ENCODE results near the gene PROK1.

The PROK1 gene

DNA sequence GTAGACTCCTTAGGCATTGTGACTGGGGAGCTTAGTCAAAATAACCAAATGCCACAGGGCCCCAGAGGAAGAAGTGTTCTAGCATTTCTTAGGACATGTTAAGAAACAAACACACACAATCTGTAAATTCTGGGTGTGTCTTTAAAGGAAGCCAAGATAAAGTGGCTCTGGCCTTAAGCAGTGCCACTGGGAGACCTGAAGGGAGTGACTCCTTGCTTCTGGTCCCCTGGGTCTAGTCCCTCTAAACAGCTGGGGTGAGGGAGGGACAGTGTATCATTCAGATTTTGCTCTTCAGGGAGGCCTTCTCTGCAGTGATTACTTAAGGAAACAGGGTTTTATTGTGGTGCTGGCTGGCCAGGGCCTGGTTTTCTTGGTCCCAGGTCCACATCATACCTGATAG is 9.1 kb upstream of the PROK1 start:
- no peak overlapping the region for H2AFZ ChIP-seq (ENCODE audit: low read length)
- DNase-seq (ENCODE audit: low spot score): no peak
- no peaks in the 10 kb centered on the region for H3K9me3 ChIP-seq (replicated peaks in 1 of 2; ENCODE audit: control insufficient read depth in 2 of 2, insufficient read depth in 1 of 2, low read depth in 1 of 2, low read length in 2 of 2)
- no peaks in the 10 kb centered on the region for H3K4me1 ChIP-seq (ENCODE audit: control insufficient read depth in 2 of 2, insufficient read depth in 1 of 2, low read depth in 1 of 2, low read length in 2 of 2)
- no peak overlapping the region for H3K27ac ChIP-seq (replicated peaks; ENCODE audit: low read length)
- no peak overlapping the region for H2BK120ac ChIP-seq (ENCODE audit: low read depth, low read length)
- no peak overlapping the region for H3K9ac ChIP-seq (ENCODE audit: low read depth, low read length, poor library complexity)
- H3K18ac ChIP-seq (ENCODE audit: low read length): no peak overlapping the region
- H2BK12ac ChIP-seq (ENCODE audit: low read length): no peak overlapping the region
- H3K4me2 ChIP-seq (ENCODE audit: insufficient read depth, low read length, poor library complexity, severe bottlenecking): no peak overlapping the region
- H2AK5ac ChIP-seq (ENCODE audit: low read depth, low read length): no peak overlapping the region
- no peak overlapping the region for H3K23ac ChIP-seq (ENCODE audit: low read depth, low read length, poor library complexity)
- no peak overlapping the region for H3K14ac ChIP-seq (ENCODE audit: low read length)
- H4K8ac ChIP-seq (ENCODE audit: low read depth, low read length): no peak overlapping the region
- H3K27me3 ChIP-seq (ENCODE audit: control insufficient read depth in 3 of 3, insufficient read depth in 3 of 3, low read depth in 1 of 3, low read length in 3 of 3): peaks cover 0 to 45% (median 0%) of the 10 kb centered on the region in 3 experiments
- no peak overlapping the region for H3K4ac ChIP-seq (ENCODE audit: low read length)
- H2BK15ac ChIP-seq (ENCODE audit: low read length): no peak overlapping the region
- H4K91ac ChIP-seq (ENCODE audit: low read depth, low read length, poor library complexity): no peak overlapping the region
- no peak overlapping the region for H2BK5ac ChIP-seq (ENCODE audit: low read length)
- no peak overlapping the region for H3K4me3 ChIP-seq (ENCODE audit: low read length in 2 of 2)
- H3K36me3 ChIP-seq (replicated peaks in 1 of 2; ENCODE audit: control insufficient read depth in 2 of 2, insufficient read depth in 2 of 2, low read length in 2 of 2): no peaks in the 10 kb centered on the region
- no peaks in the 10 kb centered on the region for H3K79me1 ChIP-seq (ENCODE audit: low read depth, low read length)

- H2BK5ac ChIP-seq (ENCODE audit: low read length): no peak overlapping the region
- H3K14ac ChIP-seq (ENCODE audit: low read length): no peak overlapping the region
- H2AK5ac ChIP-seq (ENCODE audit: low read depth, low read length): no peak overlapping the region
- no peak overlapping the region for H4K8ac ChIP-seq (ENCODE audit: low read depth, low read length)
- H3K9ac ChIP-seq (ENCODE audit: low read depth, low read length, poor library complexity): no peak overlapping the region
- H3K4ac ChIP-seq (ENCODE audit: low read length): no peak overlapping the region
- H2BK120ac ChIP-seq (ENCODE audit: low read depth, low read length): no peak overlapping the region
- H3K79me1 ChIP-seq (ENCODE audit: low read depth, low read length): no peaks in the 10 kb centered on the region
- H2BK12ac ChIP-seq (ENCODE audit: low read length): no peak overlapping the region
- H3K4me3 ChIP-seq (ENCODE audit: low read length in 2 of 2): no peak overlapping the region
- no peak overlapping the region for H3K4me2 ChIP-seq (ENCODE audit: insufficient read depth, low read length, poor library complexity, severe bottlenecking)
- H3K18ac ChIP-seq (ENCODE audit: low read length): no peak overlapping the region
- H3K9me3 ChIP-seq (replicated peaks in 1 of 2; ENCODE audit: control insufficient read depth in 2 of 2, insufficient read depth in 1 of 2, low read depth in 1 of 2, low read length in 2 of 2): no peaks in the 10 kb centered on the region
- no peak overlapping the region for H2BK15ac ChIP-seq (ENCODE audit: low read length)
- no peak overlapping the region for H4K91ac ChIP-seq (ENCODE audit: low read depth, low read length, poor library complexity)
- no peaks in the 10 kb centered on the region for H3K4me1 ChIP-seq (ENCODE audit: control insufficient read depth in 2 of 2, insufficient read depth in 1 of 2, low read depth in 1 of 2, low read length in 2 of 2)
- H3K36me3 ChIP-seq (replicated peaks in 1 of 2; ENCODE audit: control insufficient read depth in 2 of 2, insufficient read depth in 2 of 2, low read length in 2 of 2): no peaks in the 10 kb centered on the region
- H3K27me3 ChIP-seq (ENCODE audit: control insufficient read depth in 3 of 3, insufficient read depth in 3 of 3, low read depth in 1 of 3, low read length in 3 of 3): peaks cover 0 to 52% (median 0%) of the 10 kb centered on the region in 3 experiments
- no peak overlapping the region for H2AFZ ChIP-seq (ENCODE audit: low read length)
- DNase-seq (ENCODE audit: low spot score): no peak
- WGBS, 2 donors (ENCODE audit: extremely low coverage in 2 of 2, insufficient read length in 2 of 2, insufficient replicate concordance in 1 of 2): no CpG with 5 or more reads among the region's 8 CpGs
- no peak overlapping the region for H3K27ac ChIP-seq (replicated peaks; ENCODE audit: low read length)
- no peak overlapping the region for H3K23ac ChIP-seq (ENCODE audit: low read depth, low read length, poor library complexity)
Observed at GRCh38 chr1:110443451-110443850, 7.5 kb upstream of the PROK1 start.

GRCh38 chr1:110444561-110444960 is 6.4 kb upstream of the PROK1 start:
- DNase-seq (ENCODE audit: low spot score): no peak
- Histone ChIP-seq H4K8ac (ENCODE audit: low read depth, low read length) (no peak overlapping the region), H3K4me3 (ENCODE audit: low read length in 2 of 2) (no peak overlapping the region), H2BK15ac (ENCODE audit: low read length) (no peak overlapping the region), H3K23ac (ENCODE audit: low read depth, low read length, poor library complexity) (no peak overlapping the region), H3K27me3 (ENCODE audit: control insufficient read depth in 3 of 3, insufficient read depth in 3 of 3, low read depth in 1 of 3, low read length in 3 of 3) (peaks cover 0 to 59% (median 0%) of the 10 kb centered on the region in 3 experiments), H4K91ac (ENCODE audit: low read depth, low read length, poor library complexity) (no peak overlapping the region), H3K4ac (ENCODE audit: low read length) (no peak overlapping the region), H2AK5ac (ENCODE audit: low read depth, low read length) (no peak overlapping the region), H3K18ac (ENCODE audit: low read length) (no peak overlapping the region), H3K36me3 (replicated peaks in 1 of 2; ENCODE audit: control insufficient read depth in 2 of 2, insufficient read depth in 2 of 2, low read length in 2 of 2) (no peaks in the 10 kb centered on the region), H3K4me1 (ENCODE audit: control insufficient read depth in 2 of 2, insufficient read depth in 1 of 2, low read depth in 1 of 2, low read length in 2 of 2) (no peaks in the 10 kb centered on the region), H3K79me1 (ENCODE audit: low read depth, low read length) (no peaks in the 10 kb centered on the region), H2AFZ (ENCODE audit: low read length) (no peak overlapping the region), H3K14ac (ENCODE audit: low read length) (no peak overlapping the region), H3K4me2 (ENCODE audit: insufficient read depth, low read length, poor library complexity, severe bottlenecking) (no peak overlapping the region), H3K9me3 (replicated peaks in 1 of 2; ENCODE audit: control insufficient read depth in 2 of 2, insufficient read depth in 1 of 2, low read depth in 1 of 2, low read length in 2 of 2) (no peaks in the 10 kb centered on the region), H3K9ac (ENCODE audit: low read depth, low read length, poor library complexity) (no peak overlapping the region), H2BK5ac (ENCODE audit: low read length) (no peak overlapping the region), H3K27ac (replicated peaks; ENCODE audit: low read length) (no peak overlapping the region), H2BK12ac (ENCODE audit: low read length) (no peak overlapping the region), H2BK120ac (ENCODE audit: low read depth, low read length) (no peak overlapping the region)
- WGBS, 2 donors (ENCODE audit: extremely low coverage in 2 of 2, insufficient read length in 2 of 2, insufficient replicate concordance in 1 of 2): no CpG with 5 or more reads among the region's 8 CpGs

DNA sequence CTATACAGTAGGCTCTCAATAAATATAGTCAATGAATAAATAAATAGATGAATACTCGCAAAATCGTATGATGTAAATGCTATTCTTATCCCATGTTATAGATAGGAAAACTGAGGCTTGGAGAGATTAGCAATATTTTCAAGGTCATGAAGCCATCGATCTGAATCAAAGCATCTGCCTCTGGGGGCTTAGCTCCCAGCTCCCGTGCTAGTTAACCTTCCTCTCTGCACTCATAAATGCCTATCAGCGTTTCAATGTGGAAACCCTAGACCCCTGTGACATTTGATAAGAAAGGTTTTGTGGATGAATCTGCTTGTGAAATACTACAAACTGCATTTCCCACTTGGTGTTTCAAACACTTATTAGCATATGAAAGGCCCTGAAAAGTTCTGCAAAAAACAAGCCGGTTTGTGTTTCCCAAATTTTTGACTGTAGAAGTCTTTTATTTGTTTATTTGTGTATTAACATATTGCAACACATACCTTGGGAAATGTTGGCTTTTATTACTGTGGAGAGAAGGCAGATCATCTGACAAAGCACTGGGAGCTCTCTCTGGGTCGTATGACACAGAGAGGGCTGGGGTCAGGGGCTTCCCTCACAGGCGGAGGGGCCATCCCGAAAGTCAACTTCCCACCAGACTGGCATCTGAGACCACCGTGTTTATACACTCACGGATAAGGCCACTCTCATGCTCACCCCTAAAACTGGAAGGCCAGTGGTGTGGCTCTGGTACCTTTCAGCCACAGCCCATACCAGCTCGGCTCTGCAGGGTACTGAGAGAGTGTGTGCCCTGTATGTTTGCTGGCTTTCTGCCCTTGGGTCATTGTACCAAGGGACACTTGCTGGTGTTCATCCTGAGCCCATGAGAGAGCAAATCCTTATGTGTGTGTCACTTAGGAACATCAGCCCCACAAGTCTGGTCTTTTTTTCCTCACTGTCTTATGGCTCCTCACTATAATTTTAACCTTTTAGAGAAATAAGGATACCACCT is 993 bp upstream of the PROK1 start:
- no peak overlapping the region for H3K9ac ChIP-seq (ENCODE audit: low read depth, low read length, poor library complexity)
- H3K27ac ChIP-seq (replicated peaks; ENCODE audit: low read length): no peak overlapping the region
- H2AFZ ChIP-seq (ENCODE audit: low read length): no peak overlapping the region
- no peak for DNase-seq (ENCODE audit: low spot score)
- H2BK120ac ChIP-seq (ENCODE audit: low read depth, low read length): no peak overlapping the region
- no peak overlapping the region for H4K8ac ChIP-seq (ENCODE audit: low read depth, low read length)
- H3K4ac ChIP-seq (ENCODE audit: low read length): no peak overlapping the region
- H3K23ac ChIP-seq (ENCODE audit: low read depth, low read length, poor library complexity): no peak overlapping the region
- H3K4me1 ChIP-seq (ENCODE audit: control insufficient read depth in 2 of 2, insufficient read depth in 1 of 2, low read depth in 1 of 2, low read length in 2 of 2): no peaks in the 10 kb centered on the region
- H2AK5ac ChIP-seq (ENCODE audit: low read depth, low read length): no peak overlapping the region
- no peak overlapping the region for H3K18ac ChIP-seq (ENCODE audit: low read length)
- no peaks in the 10 kb centered on the region for H3K9me3 ChIP-seq (replicated peaks in 1 of 2; ENCODE audit: control insufficient read depth in 2 of 2, insufficient read depth in 1 of 2, low read depth in 1 of 2, low read length in 2 of 2)
- no peak overlapping the region for H3K4me3 ChIP-seq (ENCODE audit: low read length in 2 of 2)
- H3K27me3 ChIP-seq (ENCODE audit: control insufficient read depth in 3 of 3, insufficient read depth in 3 of 3, low read depth in 1 of 3, low read length in 3 of 3): peaks cover 0 to 74% (median 0%) of the 10 kb centered on the region in 3 experiments
- H3K79me1 ChIP-seq (ENCODE audit: low read depth, low read length): no peaks in the 10 kb centered on the region
- no peak overlapping the region for H4K91ac ChIP-seq (ENCODE audit: low read depth, low read length, poor library complexity)
- no peak overlapping the region for H2BK15ac ChIP-seq (ENCODE audit: low read length)
- no peak overlapping the region for H2BK12ac ChIP-seq (ENCODE audit: low read length)
- no peak overlapping the region for H3K4me2 ChIP-seq (ENCODE audit: insufficient read depth, low read length, poor library complexity, severe bottlenecking)
- H3K36me3 ChIP-seq (replicated peaks in 1 of 2; ENCODE audit: control insufficient read depth in 2 of 2, insufficient read depth in 2 of 2, low read length in 2 of 2): no peaks in the 10 kb centered on the region
- no peak overlapping the region for H2BK5ac ChIP-seq (ENCODE audit: low read length)
- no CpG with 5 or more reads among the region's 12 CpGs for WGBS, 2 donors (ENCODE audit: extremely low coverage in 2 of 2, insufficient read length in 2 of 2, insufficient replicate concordance in 1 of 2)
- no peak overlapping the region for H3K14ac ChIP-seq (ENCODE audit: low read length)

All from neuronal stem cell (in vitro differentiated cells).